Measurements from ENCODE around the gene HTR3E.
"Not testable (repeated sequence)": the region's sequence is repeated elsewhere in the genome, so short reads cannot be mapped to it uniquely, and the experiment has no call there.

The HTR3E gene, protein sequence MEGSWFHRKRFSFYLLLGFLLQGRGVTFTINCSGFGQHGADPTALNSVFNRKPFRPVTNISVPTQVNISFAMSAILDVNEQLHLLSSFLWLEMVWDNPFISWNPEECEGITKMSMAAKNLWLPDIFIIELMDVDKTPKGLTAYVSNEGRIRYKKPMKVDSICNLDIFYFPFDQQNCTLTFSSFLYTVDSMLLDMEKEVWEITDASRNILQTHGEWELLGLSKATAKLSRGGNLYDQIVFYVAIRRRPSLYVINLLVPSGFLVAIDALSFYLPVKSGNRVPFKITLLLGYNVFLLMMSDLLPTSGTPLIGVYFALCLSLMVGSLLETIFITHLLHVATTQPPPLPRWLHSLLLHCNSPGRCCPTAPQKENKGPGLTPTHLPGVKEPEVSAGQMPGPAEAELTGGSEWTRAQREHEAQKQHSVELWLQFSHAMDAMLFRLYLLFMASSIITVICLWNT

DNA sequence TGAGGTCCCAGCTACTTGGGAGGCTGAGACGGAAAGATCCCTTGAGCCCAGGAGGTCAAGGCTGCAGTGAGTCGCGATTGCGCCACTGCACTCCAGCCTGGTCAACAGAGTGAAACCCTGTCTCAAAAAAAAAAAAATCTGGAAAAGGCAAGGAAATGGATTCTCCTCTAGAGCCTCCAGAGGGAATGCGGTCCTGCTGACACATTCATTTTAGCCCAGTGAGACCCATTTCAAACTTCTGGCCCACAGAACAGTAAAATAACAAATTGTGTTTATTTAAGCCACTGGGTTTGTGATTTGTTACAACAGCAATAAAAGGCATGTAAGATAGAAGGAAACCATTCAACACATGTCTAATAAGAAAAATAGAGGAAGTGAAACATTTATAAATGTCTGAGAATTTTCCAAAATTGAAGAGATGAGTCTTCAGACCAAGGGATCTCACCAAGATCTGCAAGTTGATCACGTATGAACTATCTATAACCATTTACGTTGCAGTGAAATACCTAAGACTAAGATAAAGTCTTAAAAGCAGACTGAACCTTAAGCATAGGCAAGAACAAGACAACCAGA is at the start of gene HTR3E:
Gene HTR3E (plus strand): TSS at position 254 of the 573 bp plus-strand sequence. CDS start 466 bp downstream, outside the sequence.
- FAIRE-seq (no peak), DNase-seq (ENCODE audit: insufficient read length, low spot score) (no peak)

DNA sequence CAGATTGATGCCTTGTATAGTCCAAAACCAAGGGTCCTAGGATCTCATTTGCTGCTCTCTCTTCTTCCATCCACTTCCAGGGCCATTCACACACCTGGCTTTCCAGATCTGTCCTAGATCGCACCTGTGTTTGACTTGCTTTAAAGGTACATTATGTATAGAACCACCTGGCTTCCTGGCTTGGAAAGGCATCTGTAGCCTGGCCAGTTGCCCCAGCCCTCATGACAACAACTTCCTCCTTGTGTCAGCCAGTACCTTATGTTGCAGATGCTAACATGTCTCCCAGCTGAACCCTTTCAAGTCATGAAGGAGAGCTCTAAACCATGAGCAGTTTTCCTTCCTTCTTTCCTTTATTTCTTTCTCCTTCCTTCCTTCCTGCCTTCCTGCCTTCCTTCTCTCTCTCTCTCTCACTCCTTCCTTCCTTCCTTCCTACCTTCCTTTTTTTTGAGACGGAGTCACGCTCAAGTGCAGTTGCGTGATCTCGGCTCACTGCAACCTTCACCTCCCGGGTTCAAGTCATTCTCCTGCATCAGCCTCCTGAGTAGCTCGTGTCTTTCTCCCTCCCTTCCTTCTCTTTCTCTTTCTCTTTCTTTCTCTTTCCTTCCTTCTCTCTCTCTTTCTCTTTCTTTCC is 46.5 kb upstream of the HTR3E start:
- DNase-seq (ENCODE audit: insufficient read length, low spot score) (no peak), FAIRE-seq (no peak)

DNA sequence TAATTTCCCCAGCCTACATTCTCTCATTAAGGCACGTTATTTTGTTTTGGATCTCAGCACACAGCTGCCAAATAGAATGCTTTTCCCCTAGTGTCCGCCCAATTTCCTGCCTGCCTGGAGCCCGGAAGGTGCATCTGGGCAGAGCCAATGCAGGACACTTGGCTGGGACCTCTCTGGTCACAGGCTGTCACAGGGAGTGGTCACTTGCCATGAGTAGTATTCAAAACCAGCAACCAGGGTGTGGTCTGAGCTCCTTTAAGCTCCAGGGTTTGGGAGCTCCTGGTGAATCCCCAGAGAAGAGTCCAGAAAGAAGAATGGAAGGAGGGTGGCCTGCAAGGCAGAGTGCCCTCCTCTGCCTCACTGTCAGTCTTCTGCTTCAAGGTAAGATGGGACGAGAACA is 44.1 kb upstream of the HTR3E start, which contains the start of gene HTR3C:
Gene HTR3C (plus strand): TSS at position 281 of the 400 bp plus-strand sequence. CDS start 34 bp downstream, at position 315.
- no peak for FAIRE-seq

DNA sequence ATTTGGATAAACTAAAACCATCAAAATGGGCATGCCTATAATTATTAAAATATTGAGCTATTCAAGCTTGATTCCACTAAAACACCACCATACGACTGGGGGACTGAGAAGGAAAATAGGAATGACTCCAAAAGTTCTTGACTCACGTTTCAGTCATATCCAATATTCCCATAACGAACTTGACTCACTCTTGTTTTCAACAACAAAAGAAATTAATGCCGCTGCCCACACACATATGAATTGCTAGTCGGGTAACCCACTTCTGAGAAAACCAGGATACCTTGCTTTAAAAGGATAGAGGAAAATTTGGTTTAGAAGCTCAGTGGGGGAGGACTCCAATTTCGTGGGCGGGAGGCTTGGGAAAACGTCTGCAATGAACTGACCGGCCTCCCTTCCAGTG is 38.8 kb upstream of the HTR3E start:
- FAIRE-seq, result no peak
- no peak for DNase-seq (ENCODE audit: insufficient read length, low spot score)

More for the DNA sequence above, 44.1 kb upstream of the HTR3E start, which contains the start of gene HTR3C:
- no peak for DNase-seq (ENCODE audit: insufficient read length, low spot score)

DNA sequence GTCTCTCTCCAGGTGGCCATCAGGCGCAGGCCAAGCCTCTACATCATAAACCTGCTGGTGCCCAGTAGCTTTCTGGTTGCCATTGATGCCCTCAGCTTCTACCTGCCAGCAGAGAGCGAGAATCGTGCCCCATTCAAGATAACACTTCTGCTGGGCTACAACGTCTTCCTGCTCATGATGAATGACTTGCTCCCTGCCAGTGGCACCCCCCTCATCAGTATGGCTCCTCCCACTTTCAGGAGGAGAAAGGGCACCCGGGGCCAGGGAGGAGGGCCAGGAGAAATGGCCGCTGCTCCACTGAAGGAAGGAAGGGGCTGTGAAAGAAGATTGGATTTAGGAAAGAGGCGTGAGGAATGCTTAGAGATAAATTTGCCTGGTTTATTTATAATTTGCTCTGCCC is 37.4 kb upstream of the HTR3E start:
- no peak for FAIRE-seq
- no peak for DNase-seq (ENCODE audit: insufficient read length, low spot score)

DNA sequence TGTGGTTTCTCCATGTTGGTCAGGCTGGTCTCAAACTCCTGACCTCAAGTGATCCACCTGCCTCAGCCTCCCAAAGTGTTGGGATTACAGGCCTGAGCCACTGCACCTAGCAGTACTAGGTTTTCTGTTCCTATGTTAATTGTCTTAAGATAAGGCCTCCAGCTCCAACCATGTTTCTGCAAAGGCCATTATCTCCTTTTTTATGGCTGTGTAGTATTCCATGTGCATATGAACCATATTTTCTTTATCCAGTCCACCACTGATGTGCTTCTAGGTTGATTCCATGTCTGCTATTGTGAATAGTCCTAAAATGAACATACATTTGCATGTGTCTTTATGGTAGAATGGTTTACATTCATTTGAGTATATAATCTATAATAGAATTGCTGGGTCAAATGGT is 34.2 kb upstream of the HTR3E start:
- no peak for FAIRE-seq
- DNase-seq (ENCODE audit: insufficient read length, low spot score), result no peak

DNA sequence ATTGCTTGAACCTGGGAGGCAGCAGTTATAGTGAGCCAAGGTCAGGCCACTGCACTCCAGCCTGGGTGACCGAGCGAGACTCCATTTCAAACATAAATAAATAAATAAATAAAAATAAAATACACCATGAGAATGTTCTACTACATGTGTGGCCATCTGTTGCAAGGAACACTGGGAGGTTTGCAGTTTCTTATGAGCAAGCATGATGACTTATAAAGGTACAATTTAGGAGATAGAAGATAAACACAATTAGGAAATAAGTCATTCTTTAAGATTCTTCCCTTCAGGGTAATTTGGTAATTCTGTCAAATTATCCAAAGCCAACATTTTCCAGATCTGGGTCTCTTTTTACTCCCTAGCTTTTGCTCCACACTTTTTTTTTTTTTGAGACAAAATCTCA is 30.7 kb upstream of the HTR3E start:
- no peak for FAIRE-seq
- DNase-seq (ENCODE audit: insufficient read length, low spot score), result no peak

DNA sequence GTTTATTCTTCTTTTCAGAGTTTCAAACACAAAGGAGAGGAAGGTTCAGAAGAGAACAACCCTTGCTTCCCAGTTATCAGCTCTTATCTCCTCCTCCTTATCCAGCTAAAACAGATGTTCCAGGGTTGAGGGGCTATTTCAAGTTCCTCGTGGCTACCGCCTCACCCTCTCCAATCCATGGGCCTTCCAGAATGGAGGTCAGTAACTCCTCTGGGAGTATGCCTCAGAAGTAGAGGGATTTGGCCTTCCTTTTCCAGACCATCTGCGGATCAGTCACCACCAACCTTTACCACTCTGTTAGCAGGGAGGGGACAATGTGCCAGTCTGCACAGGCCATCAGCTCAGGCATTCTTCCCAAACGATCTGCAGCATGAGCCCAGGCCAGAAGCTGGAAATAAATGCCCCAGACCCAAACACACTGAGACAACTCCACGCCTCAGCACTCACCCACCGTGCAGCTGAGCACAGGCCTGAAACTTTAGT is 29.2 kb upstream of the HTR3E start:
- no peak for FAIRE-seq
- no peak for DNase-seq (ENCODE audit: insufficient read length, low spot score)

DNA sequence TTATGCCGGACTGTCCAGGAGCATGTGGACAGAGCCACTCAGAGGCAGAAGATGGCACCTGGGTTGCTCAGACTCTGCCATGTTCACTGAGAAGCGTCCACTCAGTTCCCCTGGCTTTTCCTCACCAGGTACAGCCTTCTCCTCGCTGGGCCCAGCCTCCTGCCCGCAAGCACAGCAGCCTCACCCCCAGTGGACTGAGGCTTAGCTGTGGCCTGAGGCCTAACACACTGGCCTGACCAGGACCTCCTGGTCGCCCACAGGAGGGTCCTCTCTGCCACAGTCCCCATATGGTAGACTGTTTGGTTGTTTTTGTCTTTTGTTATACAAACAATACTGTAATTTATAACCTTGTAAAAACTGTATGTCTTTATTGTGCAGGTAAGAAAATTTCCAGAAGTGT is 28.5 kb upstream of the HTR3E start:
- no peak for FAIRE-seq
- no peak for DNase-seq (ENCODE audit: insufficient read length, low spot score)

DNA sequence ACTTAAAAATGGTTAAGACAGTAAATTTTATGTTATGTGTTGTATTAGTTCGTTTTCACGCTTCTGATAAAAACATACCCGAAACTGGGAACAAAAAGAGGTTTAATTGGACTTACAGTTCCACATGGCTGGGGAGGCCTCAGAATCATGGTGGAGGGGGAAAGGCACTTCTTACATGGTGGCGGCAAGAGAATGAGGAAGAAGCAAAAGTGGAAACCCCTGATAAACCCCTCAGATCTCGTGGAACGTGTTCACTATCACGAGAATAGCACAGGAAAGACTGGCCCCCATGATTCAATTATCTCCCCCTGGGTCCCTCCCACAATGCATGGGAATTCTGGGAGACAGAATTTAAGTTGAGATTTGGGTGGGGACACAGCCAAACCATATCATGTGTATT is 25.7 kb upstream of the HTR3E start:
- FAIRE-seq; DNase-seq (ENCODE audit: insufficient read length, low spot score): not testable (repeated sequence)

DNA sequence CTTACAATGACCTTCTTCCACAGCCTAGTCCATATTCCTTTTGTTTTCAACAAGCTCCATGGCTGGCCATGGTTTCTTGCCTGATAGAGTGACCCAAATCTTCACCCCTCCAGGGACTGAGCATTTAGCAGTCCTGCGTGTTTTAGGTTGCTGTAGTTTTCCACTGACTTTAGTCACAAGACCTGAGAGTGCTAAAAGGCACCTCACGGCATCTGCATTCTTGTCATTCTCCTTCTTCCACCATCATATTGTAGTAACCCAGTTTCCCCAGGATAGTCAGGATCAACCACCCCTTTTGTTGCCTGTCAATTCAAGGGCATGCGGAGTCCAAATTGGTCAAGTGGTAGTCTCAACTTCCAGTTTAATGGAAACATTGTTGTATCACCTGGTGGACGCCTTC is 23.2 kb upstream of the HTR3E start:
- no peak for FAIRE-seq
- no peak for DNase-seq (ENCODE audit: insufficient read length, low spot score)

DNA sequence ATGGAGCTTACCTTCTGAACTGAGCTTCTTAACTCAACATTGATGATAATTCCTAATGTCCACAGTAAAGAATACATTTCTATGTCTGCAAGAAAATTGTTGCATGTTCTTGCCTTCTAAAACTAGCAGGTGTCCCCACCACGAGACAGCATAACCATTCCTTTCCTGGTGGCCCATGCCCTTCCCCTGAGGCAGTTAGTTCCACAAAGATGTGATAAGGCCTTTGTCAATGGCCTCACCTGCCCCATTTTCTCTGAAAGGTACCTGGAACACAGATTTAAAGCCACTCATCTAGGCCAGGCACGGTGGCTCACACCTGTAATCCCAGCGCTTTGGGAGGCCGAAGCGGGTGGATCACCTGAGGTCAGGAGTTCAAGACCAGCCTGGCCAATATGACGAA is 21.0 kb upstream of the HTR3E start:
- DNase-seq (ENCODE audit: insufficient read length, low spot score), result no peak
- no peak for FAIRE-seq

DNA sequence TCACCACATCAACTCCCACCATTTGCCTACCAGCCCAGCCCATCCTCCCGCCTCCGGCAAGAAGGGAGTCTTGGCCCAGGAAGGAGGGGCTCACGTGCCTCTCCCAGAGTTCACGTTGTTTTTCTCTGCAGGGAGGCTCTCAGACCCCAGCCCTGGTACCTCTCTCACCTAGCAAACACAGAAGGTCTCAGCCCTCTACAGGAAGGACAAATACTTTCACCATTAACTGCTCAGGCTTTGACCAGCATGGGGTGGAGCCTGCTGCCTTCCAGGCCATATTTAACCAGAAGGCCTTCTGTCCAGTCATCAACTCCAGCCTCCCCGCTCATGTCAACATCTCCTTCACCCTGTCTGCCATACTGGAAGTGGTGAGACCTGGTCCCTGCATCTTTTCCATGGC is 19.0 kb upstream of the HTR3E start:
- FAIRE-seq (no peak), DNase-seq (ENCODE audit: insufficient read length, low spot score) (no peak)

DNA sequence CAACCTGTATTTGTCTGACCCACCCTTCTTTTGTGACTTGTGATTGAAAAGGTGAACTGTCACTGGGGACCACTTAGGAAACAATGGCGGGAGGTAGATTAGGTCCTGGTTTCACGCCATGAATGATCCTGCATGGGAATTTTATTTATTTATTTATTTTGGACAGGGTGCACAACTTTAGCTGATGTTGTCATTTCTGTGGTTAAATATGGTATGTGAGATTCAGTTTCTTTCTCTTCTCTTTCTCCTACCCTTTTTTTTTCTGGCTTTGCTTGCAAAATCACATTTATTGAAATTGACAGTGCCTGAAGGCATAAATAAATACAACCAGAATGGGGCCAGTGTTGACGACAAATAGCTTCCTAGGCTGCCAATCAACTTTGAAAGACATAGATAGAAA is 18.0 kb upstream of the HTR3E start:
- DNase-seq (ENCODE audit: insufficient read length, low spot score), result no peak
- no peak for FAIRE-seq

DNA sequence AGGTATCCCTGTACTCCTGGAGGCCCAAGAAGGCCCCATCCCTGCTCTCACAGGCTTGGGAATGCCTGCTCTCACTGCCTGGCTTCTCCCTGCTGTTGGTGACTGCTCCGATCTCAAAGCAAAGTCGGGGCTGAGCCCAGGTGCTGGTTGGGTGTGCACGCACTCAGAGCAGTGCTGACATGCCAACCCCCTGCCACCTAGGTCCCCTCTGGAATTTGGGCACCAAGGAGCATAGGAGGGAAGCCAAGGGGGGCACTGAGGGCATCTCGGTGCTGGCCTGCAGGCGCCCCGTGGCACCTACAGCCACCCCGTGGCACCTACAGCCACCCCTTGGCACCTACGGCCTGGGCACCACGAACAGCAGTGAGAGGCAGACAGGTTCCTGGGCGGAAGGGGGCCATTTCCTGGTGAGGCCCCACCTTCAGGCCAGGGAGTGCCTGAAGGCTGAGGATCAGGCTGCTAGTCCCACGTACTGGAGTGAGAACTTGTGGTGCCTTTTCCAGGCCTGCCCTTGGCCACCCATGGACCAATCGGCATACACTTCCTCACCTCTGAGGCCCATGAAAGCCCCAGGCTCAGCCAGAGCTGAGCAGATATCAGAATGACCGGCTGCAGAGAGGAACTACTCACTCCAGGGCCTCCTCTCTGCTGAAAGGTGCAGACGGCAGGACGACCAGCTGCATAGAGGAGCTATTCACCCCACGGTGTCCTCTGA is 15.6 kb upstream of the HTR3E start:
- FAIRE-seq (no peak), DNase-seq (ENCODE audit: insufficient read length, low spot score) (no peak)

DNA sequence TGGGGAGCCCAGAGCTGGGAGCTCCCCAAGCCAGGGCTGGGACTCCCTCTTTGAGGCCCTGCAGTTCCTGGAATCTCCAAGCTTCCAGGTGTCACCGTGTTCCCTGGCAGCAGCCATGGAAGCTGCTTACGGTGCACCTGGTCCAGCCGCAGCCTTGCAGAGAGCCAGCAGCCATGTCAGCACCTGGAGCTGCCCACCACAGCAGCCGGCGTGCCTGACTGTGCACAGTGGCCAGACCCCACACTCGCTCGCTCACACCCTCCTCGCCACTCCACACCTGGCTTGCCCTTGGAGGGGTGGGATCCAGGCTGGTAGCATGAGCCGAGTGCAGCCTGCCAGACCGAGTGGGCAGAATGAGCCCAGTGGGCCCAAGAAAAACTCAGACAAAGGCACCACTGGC is 14.8 kb upstream of the HTR3E start:
- no peak for DNase-seq (ENCODE audit: insufficient read length, low spot score)
- FAIRE-seq, result no peak

DNA sequence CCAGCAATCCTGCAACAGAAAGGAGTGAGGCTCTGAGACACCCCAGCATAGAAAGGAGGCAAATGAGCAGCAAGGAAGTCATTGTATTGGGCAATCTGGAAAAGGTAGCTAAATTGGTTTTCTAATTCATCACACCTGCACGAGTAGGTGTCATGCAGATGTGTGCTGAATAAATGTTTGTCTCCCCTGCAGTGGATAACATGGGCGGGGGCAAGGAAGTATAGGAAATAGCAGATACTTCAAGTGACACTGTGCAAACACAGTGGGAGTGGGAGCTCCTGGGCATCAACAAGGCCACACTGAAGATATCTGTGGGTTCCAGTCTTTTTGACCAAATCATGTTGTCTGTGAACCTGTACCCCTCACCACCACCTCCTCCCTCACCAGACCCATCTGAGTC is 14.4 kb upstream of the HTR3E start:
- no peak for DNase-seq (ENCODE audit: insufficient read length, low spot score)
- FAIRE-seq, result no peak

DNA sequence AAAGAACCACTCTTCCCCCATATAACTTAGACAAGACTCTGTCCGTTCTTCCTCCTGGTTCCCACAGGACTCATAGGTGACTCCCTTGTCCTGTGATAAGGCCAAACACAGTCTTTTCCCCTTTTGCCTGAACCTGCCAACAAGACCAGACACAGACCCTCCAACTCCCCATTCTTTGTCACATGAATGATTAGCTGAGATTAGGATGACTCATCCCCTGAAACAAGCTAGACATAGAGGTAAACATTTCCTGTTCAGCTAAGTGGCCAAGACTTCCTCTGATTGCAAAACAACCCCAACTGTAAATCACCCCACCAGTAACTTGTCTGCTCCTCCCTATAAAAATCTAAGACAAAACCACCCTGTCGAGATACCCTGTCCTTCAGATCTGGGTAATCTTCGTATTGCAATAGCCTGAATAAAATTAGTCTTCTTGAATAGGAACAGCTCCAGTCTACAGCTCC is 11.4 kb upstream of the HTR3E start:
- DNase-seq (ENCODE audit: insufficient read length, low spot score) (peak; percentile 37), FAIRE-seq (no peak)

DNA sequence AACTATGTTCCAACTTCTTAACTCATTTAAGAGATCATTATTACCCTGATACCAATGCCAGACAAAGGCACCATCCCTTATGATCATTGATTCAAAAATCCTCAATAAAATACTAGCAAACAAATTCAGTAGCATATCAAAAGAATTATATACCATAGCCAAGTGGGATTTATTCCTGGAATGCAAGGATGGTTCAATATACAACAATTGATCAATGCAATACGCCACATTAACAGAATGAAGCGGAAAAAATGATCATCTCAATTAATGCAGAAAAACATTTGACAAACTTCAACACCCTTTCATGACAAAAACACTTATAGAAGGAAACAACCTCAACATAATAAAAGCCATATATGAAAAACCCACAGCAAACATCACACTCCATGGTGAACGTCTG is 4.7 kb upstream of the HTR3E start:
- FAIRE-seq (no peak), DNase-seq (ENCODE audit: insufficient read length, low spot score) (no peak)

DNA sequence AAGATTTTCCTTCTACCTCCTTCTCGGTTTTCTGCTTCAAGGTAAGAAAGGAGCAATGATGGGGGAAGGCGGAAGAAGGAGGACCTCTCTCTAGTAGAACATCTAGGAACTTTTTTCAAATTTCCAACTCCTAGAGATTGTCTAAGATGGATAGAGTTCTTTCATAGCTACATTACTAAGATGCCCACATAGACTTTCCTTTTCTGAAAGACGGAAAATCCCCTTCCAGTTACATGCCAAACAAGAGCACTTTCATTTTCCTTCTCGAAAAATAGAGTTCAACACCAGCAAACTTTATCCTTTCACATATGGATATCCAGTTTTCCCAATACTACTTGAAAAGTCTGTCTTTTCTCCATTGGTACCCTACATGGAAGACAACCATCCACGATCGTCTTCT is 692 bp downstream of the HTR3E start:
- no peak for DNase-seq (ENCODE audit: insufficient read length, low spot score)
- FAIRE-seq, result no peak
